ENCODE data around the gene IFT57.

- TF ChIP-seq CTCF (conservative IDR thresholded peaks at IDR 0.05; ENCODE audit: low read length): no peak
- no peak for TF ChIP-seq EZH2phosphoT487 (IDR thresholded peaks at IDR 0.05; ENCODE audit: borderline replicate concordance)
These were observed 22.2 kb downstream of the IFT57 start for GRCh38 chr3:108200024-108200423.
